Activated T-cell treated with anti-CD3 and anti-CD28 coated beads, Interleukin-2, amount 50 U/mL, for 24 hours (primary cell): ENCODE measurements around the gene SLC9A2.

ENCODE experiments used
- DNase-seq: peaks from one replicate; pipeline ENCODE4 v3.0.0-alpha.2; 2020
- H3K27ac Mint-ChIP-seq: 2 replicates; pipeline ENCODE4 v1.8.0; 2020; ENCODE audit warnings: mild to moderate bottlenecking, mixed read lengths
- H3K27me3 Mint-ChIP-seq: 2 replicates; pipeline ENCODE4 v1.8.0; 2020; ENCODE audit warnings: mixed read lengths
- H3K36me3 Mint-ChIP-seq: 2 replicates; pipeline ENCODE4 v1.8.0; 2020; ENCODE audit warnings: low read depth, mixed read lengths
- H3K4me1 Mint-ChIP-seq: 2 replicates; pipeline ENCODE4 v1.8.0; 2020; ENCODE audit warnings: low read depth, mixed read lengths
- H3K4me3 Mint-ChIP-seq: 2 replicates; pipeline ENCODE4 v1.8.0; 2020; ENCODE audit warnings: mild to moderate bottlenecking, moderate library complexity, mixed read lengths
- H3K9me3 Mint-ChIP-seq: 2 replicates; pipeline ENCODE4 v1.8.0; 2020; ENCODE audit warnings: mixed read lengths

Gene SLC9A2

DNA sequence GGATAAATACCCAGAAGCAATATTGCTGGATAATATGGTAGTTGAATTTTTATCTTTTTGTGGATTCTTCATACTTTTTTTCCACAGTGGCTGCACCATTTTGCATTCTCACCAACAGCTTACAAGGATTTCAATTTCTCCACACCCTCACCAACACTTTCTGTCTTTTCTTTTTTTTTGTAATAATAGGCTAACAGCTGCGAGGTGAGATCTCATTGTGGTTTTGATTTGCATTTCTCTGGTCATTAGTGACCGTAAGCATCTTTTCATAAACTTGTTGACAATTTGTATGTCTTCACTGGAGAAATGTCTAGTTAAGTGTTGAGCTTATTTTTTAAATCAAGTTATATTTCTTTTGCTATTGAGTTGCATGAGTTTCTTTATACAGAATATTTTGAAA is 17.6 kb upstream of the SLC9A2 start:
- no peak overlapping the region for H3K4me3 Mint-ChIP-seq
- no peaks in the 10 kb centered on the region for H3K9me3 Mint-ChIP-seq
- peaks cover 39% of the 10 kb centered on the region for H3K27me3 Mint-ChIP-seq
- no peak for DNase-seq
- H3K27ac Mint-ChIP-seq: no peak overlapping the region
- H3K4me1 Mint-ChIP-seq: no peaks in the 10 kb centered on the region
- H3K36me3 Mint-ChIP-seq: no peaks in the 10 kb centered on the region

- DNase-seq: no peak
- H3K36me3 Mint-ChIP-seq: no peaks in the 10 kb centered on the region
- H3K27me3 Mint-ChIP-seq: peaks cover 37% of the 10 kb centered on the region
- H3K27ac Mint-ChIP-seq: no peak overlapping the region
- no peaks in the 10 kb centered on the region for H3K9me3 Mint-ChIP-seq
- no peaks in the 10 kb centered on the region for H3K4me1 Mint-ChIP-seq
- H3K4me3 Mint-ChIP-seq: no peak overlapping the region
Observed at GRCh38 chr2:102603904-102604303, 15.4 kb upstream of the SLC9A2 start.

DNA sequence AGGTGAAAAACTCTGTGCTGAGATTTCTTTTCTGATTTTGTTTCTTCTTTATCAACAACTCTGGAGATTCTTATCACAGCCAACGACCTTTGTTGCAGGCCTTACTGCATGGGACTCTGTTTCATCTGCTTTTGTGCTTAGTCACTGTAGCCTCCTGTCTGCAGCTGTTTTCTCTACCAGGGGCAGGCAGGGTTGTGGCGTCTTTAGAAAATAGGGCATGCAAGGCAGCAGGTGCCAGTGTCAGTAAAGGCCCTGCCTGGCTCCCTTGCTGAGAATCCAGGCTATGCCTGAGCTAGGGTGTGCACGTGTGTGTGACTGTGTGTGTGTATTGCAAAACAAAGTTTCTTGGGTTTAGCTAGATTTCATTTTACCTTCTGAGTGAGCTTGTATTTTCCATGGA is 14.6 kb upstream of the SLC9A2 start:
- Mint-ChIP-seq H3K4me1 (no peaks in the 10 kb centered on the region), H3K36me3 (no peaks in the 10 kb centered on the region), H3K4me3 (no peak overlapping the region), H3K27ac (no peak overlapping the region), H3K9me3 (no peaks in the 10 kb centered on the region), H3K27me3 (peaks cover 29% of the 10 kb centered on the region)
- DNase-seq: no peak

- DNase-seq: no peak
- no peaks in the 10 kb centered on the region for H3K36me3 Mint-ChIP-seq
- H3K27me3 Mint-ChIP-seq: peaks cover 20% of the 10 kb centered on the region
- no peak overlapping the region for H3K4me3 Mint-ChIP-seq
- no peak overlapping the region for H3K27ac Mint-ChIP-seq
- no peaks in the 10 kb centered on the region for H3K4me1 Mint-ChIP-seq
- no peaks in the 10 kb centered on the region for H3K9me3 Mint-ChIP-seq
Observed at GRCh38 chr2:102606353-102606752, 13.0 kb upstream of the SLC9A2 start.

- no peaks in the 10 kb centered on the region for H3K9me3 Mint-ChIP-seq
- no peak overlapping the region for H3K27ac Mint-ChIP-seq
- H3K27me3 Mint-ChIP-seq: peaks cover 60% of the 10 kb centered on the region
- no peak overlapping the region for H3K4me3 Mint-ChIP-seq
- no peaks in the 10 kb centered on the region for H3K36me3 Mint-ChIP-seq
- peaks cover 16% of the 10 kb centered on the region for H3K4me1 Mint-ChIP-seq
- DNase-seq: peak; percentile 56
Observed at GRCh38 chr2:102615620-102616436, 3.5 kb upstream of the SLC9A2 start.

GRCh38 chr2:102618452-102619413 is 620 bp upstream of the SLC9A2 start:
- Mint-ChIP-seq H3K9me3 (no peaks in the 10 kb centered on the region), H3K36me3 (no peaks in the 10 kb centered on the region), H3K4me1 (peaks cover 16% of the 10 kb centered on the region), H3K4me3 (peak overlapping the region; percentile 70), H3K27me3 (peaks cover 77% of the 10 kb centered on the region), H3K27ac (no peak overlapping the region)
- peak; percentile 61 for DNase-seq

DNA sequence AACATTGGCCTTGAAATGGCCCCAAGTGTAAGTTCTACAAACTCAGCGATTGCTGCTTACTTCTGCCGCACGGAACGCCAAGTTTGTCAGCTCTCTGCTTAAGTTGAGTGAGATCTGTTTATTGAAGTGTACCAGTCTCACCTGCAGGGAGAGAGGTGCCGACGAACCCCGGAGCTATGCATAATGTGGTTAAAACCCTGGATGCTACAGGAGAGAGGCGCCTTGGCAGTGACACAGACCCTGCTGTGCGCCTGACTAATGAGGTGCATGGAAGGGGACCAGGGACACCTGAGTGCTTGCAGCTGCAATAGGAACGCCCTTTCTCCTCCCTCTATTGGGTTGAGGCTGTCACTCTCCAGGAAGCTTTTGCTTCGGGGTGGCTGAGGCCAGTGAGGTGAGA is 979 bp downstream of the SLC9A2 start:
- Mint-ChIP-seq H3K27ac (no peak overlapping the region), H3K9me3 (no peaks in the 10 kb centered on the region), H3K27me3 (peaks cover 64% of the 10 kb centered on the region), H3K4me3 (peak overlapping the region; percentile 21), H3K4me1 (peaks cover 16% of the 10 kb centered on the region), H3K36me3 (no peaks in the 10 kb centered on the region)
- no peak for DNase-seq

DNA sequence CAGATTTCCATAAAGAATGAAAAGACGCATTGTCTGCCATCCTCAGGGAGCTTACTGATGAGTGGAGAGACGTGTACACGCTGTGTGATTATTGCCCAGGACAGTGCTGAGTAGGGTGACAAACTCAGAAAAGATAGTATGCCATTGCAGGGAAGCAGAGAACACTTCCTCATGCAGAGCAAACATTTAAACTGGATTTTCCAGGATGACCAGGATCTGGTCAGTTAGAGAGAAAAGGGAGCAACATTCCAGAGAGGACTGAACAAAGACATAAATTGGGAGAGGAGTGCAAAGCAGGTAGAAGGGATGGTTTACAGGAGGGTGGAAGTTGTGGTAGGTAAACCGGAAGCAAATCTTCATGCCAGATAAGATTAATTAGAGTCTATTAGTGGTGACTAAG is 2.3 kb downstream of the SLC9A2 start:
- H3K4me1 Mint-ChIP-seq: peaks cover 16% of the 10 kb centered on the region
- H3K36me3 Mint-ChIP-seq: no peaks in the 10 kb centered on the region
- no peak overlapping the region for H3K27ac Mint-ChIP-seq
- DNase-seq: no peak
- H3K4me3 Mint-ChIP-seq: no peak overlapping the region
- H3K27me3 Mint-ChIP-seq: peaks cover 56% of the 10 kb centered on the region
- no peaks in the 10 kb centered on the region for H3K9me3 Mint-ChIP-seq

DNA sequence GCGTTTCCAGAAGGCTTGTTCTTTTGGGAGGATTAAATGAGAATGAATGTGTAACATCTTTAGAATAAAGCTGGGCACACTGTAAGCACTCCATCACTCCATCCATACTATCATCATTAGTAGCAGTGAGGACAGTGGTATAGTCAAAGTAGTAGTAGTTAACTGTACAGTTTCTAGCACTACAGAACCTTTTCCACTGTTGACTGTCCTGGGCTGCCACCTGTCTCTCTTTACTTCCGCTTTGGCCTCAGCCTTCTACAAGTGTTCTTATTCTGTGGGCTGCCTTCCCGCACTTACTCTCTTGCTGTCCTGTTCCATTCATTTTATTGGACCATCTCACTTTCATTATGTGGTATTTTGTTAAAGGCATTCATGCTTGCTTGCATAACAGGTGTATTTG is 3.3 kb downstream of the SLC9A2 start:
- Mint-ChIP-seq H3K27me3 (peaks cover 46% of the 10 kb centered on the region), H3K4me1 (peaks cover 16% of the 10 kb centered on the region), H3K9me3 (no peaks in the 10 kb centered on the region), H3K27ac (no peak overlapping the region), H3K36me3 (no peaks in the 10 kb centered on the region), H3K4me3 (no peak overlapping the region)
- no peak for DNase-seq

GRCh38 chr2:102630458-102630857 is 11.1 kb downstream of the SLC9A2 start:
- DNase-seq: no peak
- no peaks in the 10 kb centered on the region for H3K27me3 Mint-ChIP-seq
- H3K4me1 Mint-ChIP-seq: peaks cover 5% of the 10 kb centered on the region
- H3K4me3 Mint-ChIP-seq: no peak overlapping the region
- no peaks in the 10 kb centered on the region for H3K36me3 Mint-ChIP-seq
- H3K9me3 Mint-ChIP-seq: no peaks in the 10 kb centered on the region
- H3K27ac Mint-ChIP-seq: no peak overlapping the region

- H3K4me1 Mint-ChIP-seq: peaks cover 5% of the 10 kb centered on the region
- H3K27ac Mint-ChIP-seq: no peak overlapping the region
- H3K9me3 Mint-ChIP-seq: no peaks in the 10 kb centered on the region
- DNase-seq: no peak
- H3K4me3 Mint-ChIP-seq: no peak overlapping the region
- peaks cover 2% of the 10 kb centered on the region for H3K27me3 Mint-ChIP-seq
- H3K36me3 Mint-ChIP-seq: no peaks in the 10 kb centered on the region
Observed at GRCh38 chr2:102632380-102633175, 13.2 kb downstream of the SLC9A2 start.

GRCh38 chr2:102634831-102635241 is 15.5 kb downstream of the SLC9A2 start:
- H3K36me3 Mint-ChIP-seq: no peaks in the 10 kb centered on the region
- H3K4me3 Mint-ChIP-seq: no peak overlapping the region
- peaks cover 2% of the 10 kb centered on the region for H3K27me3 Mint-ChIP-seq
- peaks cover 5% of the 10 kb centered on the region for H3K4me1 Mint-ChIP-seq
- DNase-seq: no peak
- no peaks in the 10 kb centered on the region for H3K9me3 Mint-ChIP-seq
- no peak overlapping the region for H3K27ac Mint-ChIP-seq

DNA sequence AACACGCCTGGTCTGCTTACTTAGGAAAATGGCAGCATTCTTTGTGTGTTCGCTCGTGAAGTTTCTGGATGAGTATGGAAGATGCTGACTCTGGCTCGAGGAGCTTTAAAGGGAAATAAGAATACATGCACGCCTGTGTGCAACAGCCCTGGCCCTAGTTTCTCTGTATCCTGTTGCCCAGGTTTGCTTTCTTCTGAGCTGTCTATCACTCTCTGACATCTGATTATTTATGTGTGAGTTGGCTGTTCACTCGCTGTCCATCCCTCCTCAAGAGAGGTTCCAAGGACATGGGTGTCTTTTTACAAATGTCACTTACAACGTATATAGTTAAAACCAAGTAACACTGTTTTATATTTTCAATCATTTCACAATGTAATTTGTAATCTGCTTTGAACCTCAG is 16.0 kb downstream of the SLC9A2 start:
- Mint-ChIP-seq H3K27ac (no peak overlapping the region), H3K4me1 (peaks cover 5% of the 10 kb centered on the region), H3K36me3 (no peaks in the 10 kb centered on the region), H3K4me3 (no peak overlapping the region), H3K9me3 (no peaks in the 10 kb centered on the region), H3K27me3 (peaks cover 2% of the 10 kb centered on the region)
- DNase-seq: no peak

DNA sequence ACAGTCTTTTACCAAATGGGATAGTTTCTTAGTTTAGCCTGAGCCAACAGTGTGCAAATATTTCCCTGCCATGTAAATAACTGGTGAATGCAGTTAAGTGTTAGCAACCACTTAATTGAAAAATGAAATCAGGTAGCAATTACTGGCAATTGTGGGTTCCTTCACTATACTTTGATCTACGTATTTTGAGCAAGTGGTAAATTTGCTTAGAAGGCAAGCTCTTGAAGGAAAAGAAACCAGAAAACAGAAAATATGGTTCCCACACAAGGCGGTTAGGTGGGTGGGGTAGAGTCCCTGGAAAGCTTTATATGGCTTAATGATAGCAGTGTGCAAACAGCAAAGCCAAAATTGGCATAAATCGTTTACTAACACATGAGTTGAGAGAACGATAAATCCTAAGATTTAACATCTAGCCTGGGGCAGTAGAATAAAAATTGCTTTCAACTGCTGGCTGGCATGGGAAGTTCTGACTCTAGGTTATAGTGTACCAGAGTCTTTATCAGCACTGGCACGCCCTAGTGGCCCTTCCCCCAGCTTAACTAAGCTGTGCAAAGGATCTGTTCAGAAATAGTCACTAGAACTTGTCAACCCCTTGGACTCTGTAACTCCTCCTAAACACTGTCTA is 17.0 kb downstream of the SLC9A2 start:
- H3K9me3 Mint-ChIP-seq: no peaks in the 10 kb centered on the region
- no peak overlapping the region for H3K4me3 Mint-ChIP-seq
- DNase-seq: no peak
- H3K27ac Mint-ChIP-seq: no peak overlapping the region
- peaks cover 5% of the 10 kb centered on the region for H3K4me1 Mint-ChIP-seq
- H3K36me3 Mint-ChIP-seq: no peaks in the 10 kb centered on the region
- peaks cover 2% of the 10 kb centered on the region for H3K27me3 Mint-ChIP-seq
